OCI-LY3 (cell line): ENCODE data around the gene AQR.

Experiments
- CTCF ChIP-seq: fragments of 200-600, 300-600 bp; sonication (generic); IDR thresholded peaks from 2 replicates; pipeline ENCODE4 v1.5.1; 2014; ENCODE audit warnings: antibody characterized with exemption, low read length, low read depth
- EZH2phosphoT487 ChIP-seq: fragments of 200-600 bp; shearing (Covaris generic); IDR thresholded peaks from 2 replicates; pipeline ENCODE4 v1.6.1; 2018; ENCODE audit warnings: antibody characterized with exemption, mixed run types, low read depth

- TF ChIP-seq EZH2phosphoT487 (no peak), CTCF (no peak)
Measured at GRCh38 chr15:34953851-34954250, 15.7 kb downstream of the AQR start.
